H1 (cell line): ENCODE measurements around the gene LRRC14B. TPM values are rescaled to one million over a fixed set of nuclear protein-coding genes. Genes with fewer than 3 reads are reported as not detected.

Source experiments
- CTCF ChIA-PET: fragments of 300-600 bp; sonication (Branson Sonifier 250); formaldehyde crosslinking; loops from one replicate; lab custom pipeline; 2021; ENCODE audit not compliant: partially characterized antibody; lab: Charles Lee
- POLR2A ChIA-PET: fragments of 300-600 bp; sonication (Branson Sonifier 250); formaldehyde crosslinking; loops from one replicate; lab custom pipeline; 2021; ENCODE audit warnings: inconsistent platforms; ENCODE audit not compliant: partially characterized antibody; lab: Charles Lee
- DNase-seq, 2 experiments: peaks; one replicate each; pipeline versions ENCODE4 v3.0.0 to v3.0.0-alpha.2; 2010 to 2022; ENCODE audit warnings: low spot score in 2 of 2, low read depth in 1 of 2, mixed read lengths in 1 of 2
- FAIRE-seq: peaks from 2 replicates; lab custom pipeline; 2011; peaks lifted over from hg19 to GRCh38; lab: Jason Lieb, UNC
- H2AFZ ChIP-seq: 2 replicates; pipeline ENCODE4 v1.8.1; 2012; ENCODE audit warnings: low read length, inconsistent platforms
- H2AK5ac ChIP-seq: 2 replicates; pipeline ENCODE4 v1.6.1; 2013; ENCODE audit warnings: low read depth, low read length
- H2BK120ac ChIP-seq: replicated peaks from 2 replicates; pipeline ENCODE3; 2013; ENCODE audit warnings: low read depth, low read length, inconsistent platforms
- H2BK12ac ChIP-seq: 2 replicates; pipeline ENCODE4 v1.6.1; 2013; ENCODE audit warnings: low read depth, low read length
- H2BK15ac ChIP-seq: 2 replicates; pipeline ENCODE4 v1.6.1; 2013; ENCODE audit warnings: low read length
- H2BK20ac ChIP-seq: 2 replicates; pipeline ENCODE4 v1.6.1; 2013; ENCODE audit warnings: low read length
- H2BK5ac ChIP-seq: 2 replicates; pipeline ENCODE4 v1.6.1; 2013; ENCODE audit warnings: low read depth, low read length
- H3K14ac ChIP-seq: 2 replicates; pipeline ENCODE4 v1.6.1; 2013; ENCODE audit warnings: inconsistent platforms; ENCODE audit not compliant: insufficient read length
- H3K18ac ChIP-seq: 2 replicates; pipeline ENCODE4 v1.6.1; 2013; ENCODE audit warnings: low read length; ENCODE audit errors: extremely low read depth
- H3K23ac ChIP-seq: 2 replicates; pipeline ENCODE4 v1.6.1; 2013; ENCODE audit warnings: inconsistent platforms; ENCODE audit not compliant: insufficient read length
- H3K23me2 ChIP-seq: 2 replicates; pipeline ENCODE4 v1.6.1; 2013; ENCODE audit warnings: low read depth, low read length
- H3K27ac ChIP-seq: 2 replicates; pipeline ENCODE4 v1.6.1; 2011; ENCODE audit warnings: low read depth, low read length, inconsistent platforms
- H3K27me3 ChIP-seq, 4 experiments: replicated peaks in 1 of 4; 1 replicate in 1 of 4; 2 replicates in 3 of 4; pipeline versions ENCODE4 v1.6.1 to v1.8.1; 2011 to 2013; ENCODE audit warnings: low read length in 3 of 4, mild to moderate bottlenecking in 3 of 4, inconsistent platforms in 2 of 4, mixed read lengths in 2 of 4, moderate library complexity in 1 of 4; ENCODE audit not compliant: control insufficient read depth in 3 of 4, insufficient read depth in 3 of 4; ENCODE audit errors: extremely low read depth in 1 of 4
- H3K36me3 ChIP-seq, 4 experiments: 2 replicates each; pipeline versions ENCODE4 v1.6.1 to v1.8.1; 2011 to 2013; ENCODE audit warnings: mild to moderate bottlenecking in 4 of 4, low read length in 3 of 4, moderate library complexity in 2 of 4, control low read depth in 1 of 4, inconsistent platforms in 1 of 4; ENCODE audit not compliant: insufficient read depth in 4 of 4, control insufficient read depth in 2 of 4
- H3K4ac ChIP-seq: replicated peaks from 2 replicates; pipeline ENCODE3; 2013; ENCODE audit warnings: low read length, low read depth, mixed read lengths, inconsistent platforms; ENCODE audit not compliant: insufficient read length
- H3K4me1 ChIP-seq, 4 experiments: replicated peaks in 1 of 4; 1 replicate in 1 of 4; 2 replicates in 3 of 4; pipeline versions ENCODE4 v1.6.1 to v1.8.1; 2011 to 2013; ENCODE audit warnings: low read length in 3 of 4, inconsistent platforms in 2 of 4, mixed read lengths in 1 of 4; ENCODE audit not compliant: insufficient read depth in 4 of 4, control insufficient read depth in 3 of 4
- H3K4me2 ChIP-seq, 2 experiments: 2 replicates each; pipeline versions ENCODE4 v1.6.1 to v1.8.1; 2011 to 2013; ENCODE audit warnings: low read depth in 2 of 2, low read length in 2 of 2, control low read depth in 1 of 2, inconsistent platforms in 1 of 2, mild to moderate bottlenecking in 1 of 2; ENCODE audit not compliant: insufficient read depth in 1 of 2
- H3K4me3 ChIP-seq, 4 experiments: fragments of 200-600, 300-600 bp in 1 of 4; sonication (generic), shearing (Covaris generic), sonication (Bioruptor Twin) in 1 of 4; 2 replicates each; pipeline versions ENCODE4 v1.5.1 to v1.8.1; 2011 to 2016; ENCODE audit warnings: low read length in 4 of 4, low read depth in 3 of 4, control low read depth in 2 of 4, inconsistent platforms in 2 of 4, mild to moderate bottlenecking in 2 of 4, mixed read lengths in 1 of 4, moderate library complexity in 1 of 4; ENCODE audit not compliant: insufficient read depth in 2 of 4; ENCODE audit errors: extremely low read depth in 1 of 4
- H3K56ac ChIP-seq: replicated peaks from 2 replicates; pipeline ENCODE3; 2013; ENCODE audit warnings: low read depth, mild to moderate bottlenecking, mixed read lengths, low read length, inconsistent platforms; ENCODE audit not compliant: insufficient read length
- H3K79me1 ChIP-seq: 2 replicates; pipeline ENCODE4 v1.6.1; 2013; ENCODE audit warnings: low read depth, low read length, control low read depth
- H3K79me2 ChIP-seq, 2 experiments: 2 replicates each; pipeline versions ENCODE4 v1.6.1 to v1.8.1; 2012 to 2013; ENCODE audit warnings: low read length in 2 of 2, mild to moderate bottlenecking in 2 of 2, inconsistent platforms in 1 of 2; ENCODE audit not compliant: insufficient read depth in 2 of 2, control insufficient read depth in 1 of 2
- H3K9ac ChIP-seq, 4 experiments: replicated peaks in 1 of 4; 1 replicate in 1 of 4; 2 replicates in 3 of 4; pipeline versions ENCODE4 v1.6.1 to v1.8.1; 2011 to 2013; ENCODE audit warnings: low read depth in 3 of 4, low read length in 3 of 4, control low read depth in 2 of 4, mild to moderate bottlenecking in 2 of 4, moderate library complexity in 2 of 4, inconsistent platforms in 1 of 4; ENCODE audit errors: extremely low read depth in 1 of 4
- H3K9me3 ChIP-seq, 2 experiments: 2 replicates each; pipeline versions ENCODE4 v1.6.1 to v1.8.1; 2012 to 2013; ENCODE audit warnings: mild to moderate bottlenecking in 2 of 2, moderate library complexity in 2 of 2, control low read depth in 1 of 2, inconsistent platforms in 1 of 2, low read depth in 1 of 2, low read length in 1 of 2, mixed read lengths in 1 of 2; ENCODE audit not compliant: insufficient read depth in 2 of 2
- H4K20me1 ChIP-seq, 2 experiments: replicated peaks in 1 of 2; 2 replicates each; pipeline versions ENCODE3 to v1.8.1; 2011 to 2013; ENCODE audit warnings: inconsistent platforms in 2 of 2, low read length in 2 of 2, mild to moderate bottlenecking in 1 of 2; ENCODE audit not compliant: insufficient read depth in 2 of 2, control insufficient read depth in 1 of 2
- H4K5ac ChIP-seq: 2 replicates; pipeline ENCODE4 v1.6.1; 2013; ENCODE audit warnings: low read length, low read depth, mixed read lengths, inconsistent platforms; ENCODE audit not compliant: insufficient read length
- H4K8ac ChIP-seq: 2 replicates; pipeline ENCODE4 v1.8.0; 2013; ENCODE audit warnings: mild to moderate bottlenecking, moderate library complexity, low read length, inconsistent platforms; ENCODE audit not compliant: insufficient read depth; ENCODE audit errors: extremely low read depth
- H4K91ac ChIP-seq: replicated peaks from 2 replicates; pipeline ENCODE3; 2013; ENCODE audit warnings: low read length, mixed read lengths, inconsistent platforms; ENCODE audit not compliant: insufficient read length
- CTCF ChIP-seq, 3 experiments: IDR thresholded peaks; 1 replicate in 2 of 3; 2 replicates in 1 of 3; pipeline versions ENCODE4 v1.5.1 to v1.6.1; 2011; ENCODE audit warnings: low read length in 3 of 3, mild to moderate bottlenecking in 3 of 3, inconsistent platforms in 2 of 3, low read depth in 1 of 3, moderate library complexity in 1 of 3; ENCODE audit not compliant: insufficient read depth in 1 of 3; ENCODE audit errors: control extremely low read depth in 1 of 3
- KDM1A ChIP-seq: fragments of 200-600, 300-600 bp; sonication (generic); IDR thresholded peaks from 2 replicates; pipeline ENCODE4 v1.7.1; 2016; ENCODE audit warnings: mild to moderate bottlenecking, low read length, borderline replicate concordance
- POU5F1 ChIP-seq: IDR thresholded peaks from 2 replicates; pipeline ENCODE4 v1.6.1; 2011; ENCODE audit warnings: low read depth, mild to moderate bottlenecking, low read length, moderate library complexity
- WGBS, 2 experiments: shearing (Covaris generic) in 1 of 2; methylation state at CpG; one replicate each; pipeline versions ENCODE4 v1.1.6 to v1.1.7; 2013 to 2015; ENCODE audit warnings: low lambda C conversion rate in 2 of 2, mixed read lengths in 2 of 2, inconsistent platforms in 1 of 2, low coverage in 1 of 2, missing lambda C conversion rate in 1 of 2; ENCODE audit not compliant: insufficient replicate concordance in 2 of 2, insufficient coverage in 1 of 2, insufficient read length in 1 of 2; ENCODE audit errors: extremely low coverage in 1 of 2, missing lambda C conversion rate in 1 of 2; 5-methylcytosine and 5-hydroxymethylcytosine counted together
- polyA plus RNA-seq, 7 experiments: library from polyadenylated mRNA; depleted of rRNA in 3 of 7; stranded (reverse) in 5 of 7; unstranded in 2 of 7; fragments of >200 nt in 5 of 7; fragments of 200-250 nt in 2 of 7; gene quantifications; 1 replicate in 5 of 7; 2 replicates in 1 of 7; 4 replicates in 1 of 7; pipeline versions ENCODE4 v1.2.1 to v1.2.3, GENCODE V29; 2011 to 2013; ENCODE audit warnings: missing spikeins in 2 of 7, mixed read lengths in 2 of 7
- total RNA-seq: library from RNA; stranded (reverse); fragmentation: NEBNext Ultra II Directional; extraction: Animal tissue kit (Norgen Biotek cat#: 25700); gene quantifications from 2 replicates; pipeline ENCODE4 v1.2.1, GENCODE V29; 2021

LRRC14B gene
- total and polyA plus RNA-seq, 2 of the 8 experiments (the other 6 are each of a cell fraction or from before 2014, with no cell fraction given), result not detected

- no peak overlapping the region for H3K27ac ChIP-seq
- H3K27me3 ChIP-seq, result no peaks in the 10 kb centered on the region
- no peaks in the 10 kb centered on the region for H3K9me3 ChIP-seq
- CTCF ChIA-PET, result interaction anchor here (0.6 to 1.5 kb wide), 4 partner anchors 10 to 226 kb away, joined by 3 to 4 read pairs (median 3); partner anchors contain the start of genes CCDC127 and SDHA
- WGBS, 2 experiments, result 88% methylated on average over 14 of the region's 14 CpGs; no CpG with 5 or more reads in 1 of the 2 experiments
- H4K91ac ChIP-seq, result no peak overlapping the region
- no peak overlapping the region for H2BK5ac ChIP-seq
- H2BK20ac ChIP-seq, result no peak overlapping the region
- H3K23ac ChIP-seq, result no peak overlapping the region
- no peak overlapping the region for H2AFZ ChIP-seq
- H2BK15ac ChIP-seq, result no peak overlapping the region
- no peak overlapping the region for H4K8ac ChIP-seq
- no peak overlapping the region for H3K4me3 ChIP-seq
- no peak overlapping the region for H3K4ac ChIP-seq
- H3K4me1 ChIP-seq, result no peaks in the 10 kb centered on the region; a peak in 1 of 7 replicates
- DNase-seq (no peak), FAIRE-seq (no peak)
- peaks cover 1% of the 10 kb centered on the region; the same call in 1 of the 2 replicates for H3K23me2 ChIP-seq
- H2BK120ac ChIP-seq, result no peak overlapping the region
- H2AK5ac ChIP-seq, result no peak overlapping the region
- no peak overlapping the region; a peak in 1 of 7 replicates for H3K9ac ChIP-seq
- H4K5ac ChIP-seq, result no peak overlapping the region
- no peak overlapping the region for H3K14ac ChIP-seq
- no peak overlapping the region for H3K56ac ChIP-seq
- H3K79me1 ChIP-seq, result no peaks in the 10 kb centered on the region; the same call in 1 of the 2 replicates
- POLR2A ChIA-PET, result interaction anchor here (1.0 to 2.1 kb wide), 2 partner anchors 11 to 14 kb away, joined by 4 to 8 read pairs; partner anchors contain the start of genes CCDC127 and SDHA
- no peak overlapping the region for H3K4me2 ChIP-seq
- peaks cover 6 to 32% of the 10 kb centered on the region in 2 experiments; a peak in 3 of 4 replicates for H3K79me2 ChIP-seq
- no peak overlapping the region for H3K18ac ChIP-seq
- TF ChIP-seq CTCF (IDR thresholded peaks at IDR 0.05; ENCODE audit: control extremely low read depth in 1 of 3, insufficient read depth in 1 of 3, low read depth in 1 of 3, low read length in 3 of 3) (no peak), POU5F1 (no peak), KDM1A (no peak)
- H3K36me3 ChIP-seq, result peaks cover 2 to 16% (median 10%) of the 10 kb centered on the region in 4 experiments
- no peak overlapping the region for H2BK12ac ChIP-seq
- H4K20me1 ChIP-seq, result peaks cover 4 to 26% of the 10 kb centered on the region in 2 experiments
Measured at GRCh38 chr5:207599-207998, 16.3 kb downstream of the LRRC14B start.
